SK-N-MC (cell line): ENCODE measurements around the gene CLEC4G.

Experiments
- EZH2 ChIP-seq: fragments of 200-600 bp; sonication (generic); IDR thresholded peaks from one replicate; pipeline ENCODE4 v1.6.1; 2017; ENCODE audit warnings: antibody characterized with exemption
- FOXP2 ChIP-seq: optimal IDR thresholded peaks from 2 replicates; pipeline ENCODE3; 2011; ENCODE audit warnings: mild to moderate bottlenecking, moderate library complexity; ENCODE audit not compliant: insufficient read depth; ENCODE audit errors: extremely low read length, control extremely low read depth
- POLR2AphosphoS5 ChIP-seq: IDR thresholded peaks from 2 replicates; pipeline ENCODE4 v1.6.1; 2012; ENCODE audit warnings: mild to moderate bottlenecking, low read depth, low read length, borderline replicate concordance

DNA sequence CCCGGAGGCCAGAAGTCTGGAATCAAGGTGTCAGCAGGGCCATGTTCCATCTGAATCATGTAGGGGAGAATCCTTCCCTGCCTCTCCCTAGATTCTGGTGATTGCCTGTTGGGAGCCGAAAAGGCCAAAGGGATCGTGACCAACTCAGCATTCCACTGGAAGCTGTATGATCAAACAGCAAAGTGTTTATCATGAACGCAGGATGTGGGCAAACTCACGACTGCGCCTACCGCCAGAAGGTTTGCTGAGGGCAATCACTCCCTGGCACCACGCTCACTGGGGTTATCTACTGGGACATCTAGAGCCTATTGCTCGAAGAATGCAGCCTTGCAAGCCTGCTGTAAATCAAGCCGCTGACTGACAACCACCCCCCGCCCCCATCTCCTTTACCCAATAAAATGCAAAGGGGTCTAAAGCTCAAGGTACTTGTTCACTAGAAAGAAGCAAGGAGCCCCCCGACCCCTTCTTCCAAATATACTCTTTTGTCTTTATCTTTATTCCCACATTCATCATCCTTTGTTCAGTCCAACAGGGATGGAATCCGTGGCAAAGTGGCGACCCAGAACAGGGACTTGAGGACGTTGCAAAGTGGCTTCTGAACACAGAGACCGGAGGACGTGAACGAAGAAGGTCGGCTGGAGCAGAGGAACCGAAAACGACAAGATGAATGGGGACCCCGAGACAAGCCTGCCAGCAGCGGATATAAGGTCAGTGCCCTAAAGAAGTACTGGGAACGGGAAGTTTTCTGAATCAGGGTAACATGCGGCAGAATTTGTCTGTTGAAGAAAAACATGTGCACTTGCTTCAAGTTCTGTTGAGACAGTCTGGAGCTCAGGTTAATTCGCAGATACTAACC, 47.9 kb upstream of the CLEC4G start:
- TF ChIP-seq POLR2AphosphoS5 = no peak
- TF ChIP-seq EZH2 = no peak
- TF ChIP-seq FOXP2 = no peak
